ENCODE results near the gene TBC1D22A.

- TF ChIP-seq POLR2A (IDR thresholded peaks at IDR 0.05; ENCODE audit: borderline replicate concordance, extremely low read depth, insufficient read depth, insufficient read length): no peak
- no peak for TF ChIP-seq MAX (IDR thresholded peaks at IDR 0.05)
- no peak for TF ChIP-seq RAD21 (IDR thresholded peaks at IDR 0.05; ENCODE audit: low read depth)
- TF ChIP-seq, protein P1, sequence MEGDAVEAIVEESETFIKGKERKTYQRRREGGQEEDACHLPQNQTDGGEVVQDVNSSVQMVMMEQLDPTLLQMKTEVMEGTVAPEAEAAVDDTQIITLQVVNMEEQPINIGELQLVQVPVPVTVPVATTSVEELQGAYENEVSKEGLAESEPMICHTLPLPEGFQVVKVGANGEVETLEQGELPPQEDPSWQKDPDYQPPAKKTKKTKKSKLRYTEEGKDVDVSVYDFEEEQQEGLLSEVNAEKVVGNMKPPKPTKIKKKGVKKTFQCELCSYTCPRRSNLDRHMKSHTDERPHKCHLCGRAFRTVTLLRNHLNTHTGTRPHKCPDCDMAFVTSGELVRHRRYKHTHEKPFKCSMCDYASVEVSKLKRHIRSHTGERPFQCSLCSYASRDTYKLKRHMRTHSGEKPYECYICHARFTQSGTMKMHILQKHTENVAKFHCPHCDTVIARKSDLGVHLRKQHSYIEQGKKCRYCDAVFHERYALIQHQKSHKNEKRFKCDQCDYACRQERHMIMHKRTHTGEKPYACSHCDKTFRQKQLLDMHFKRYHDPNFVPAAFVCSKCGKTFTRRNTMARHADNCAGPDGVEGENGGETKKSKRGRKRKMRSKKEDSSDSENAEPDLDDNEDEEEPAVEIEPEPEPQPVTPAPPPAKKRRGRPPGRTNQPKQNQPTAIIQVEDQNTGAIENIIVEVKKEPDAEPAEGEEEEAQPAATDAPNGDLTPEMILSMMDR (IDR thresholded peaks at IDR 0.05 in 2 of 3, conservative IDR thresholded peaks at IDR 0.05 in 1 of 3; ENCODE audit: borderline replicate concordance in 1 of 3, insufficient read depth in 1 of 3, low read depth in 2 of 3, low read length in 2 of 3): no peak
- TF ChIP-seq CEBPB (IDR thresholded peaks at IDR 0.05; ENCODE audit: low read depth): no peak
- TF ChIP-seq EGR1 (IDR thresholded peaks at IDR 0.05; ENCODE audit: low read depth): no peak
- no peak for TF ChIP-seq POLR2AphosphoS5 (IDR thresholded peaks at IDR 0.05; ENCODE audit: low read depth, low read length)
- no peak for TF ChIP-seq EZH2phosphoT487 (IDR thresholded peaks at IDR 0.05; ENCODE audit: borderline replicate concordance)
- TF ChIP-seq ZFX (IDR thresholded peaks at IDR 0.05): no peak
Observed at GRCh38 chr22:46881373-46882118, 119.1 kb downstream of the TBC1D22A start.
